Transverse colon (tissue), 4 donors: ENCODE data around the gene MRGPRD. TPM values are rescaled to one million over a fixed set of nuclear protein-coding genes. Genes with fewer than 3 reads are reported as not detected.
A peak's percentile ranks its signal among the peaks of the same experiment; 100 is the strongest.

ENCODE experiments used
- DNase-seq: peaks from one replicate; pipeline ENCODE4 v3.0.0-alpha.2; 2019
- H3K27ac ChIP-seq, 4 donors: fragments of 200-600 bp; sonication (generic); 2 replicates each; pipeline ENCODE4 v1.5.1; 2016 to 2018; ENCODE audit warnings: inconsistent platforms in 4 of 4
- H3K27me3 ChIP-seq: fragments of 200-600 bp; sonication (generic); 2 replicates; pipeline ENCODE4 v1.5.1; 2017; ENCODE audit warnings: inconsistent platforms
- H3K36me3 ChIP-seq, 4 donors: fragments of 200-600 bp; sonication (generic); 2 replicates each; pipeline ENCODE4 v1.5.1; 2017 to 2019; ENCODE audit warnings: inconsistent platforms in 4 of 4
- H3K4me1 ChIP-seq, 4 donors: fragments of 200-600 bp; sonication (generic); 2 replicates each; pipeline ENCODE4 v1.5.1; 2017 to 2020; ENCODE audit warnings: inconsistent platforms in 4 of 4
- H3K4me3 ChIP-seq, 4 donors: fragments of 200-600 bp; sonication (generic); 1 replicate in 1 of 4; 2 replicates in 3 of 4; pipeline versions ENCODE4 v1.5.1 to v1.6.1; 2017 to 2019; ENCODE audit warnings: inconsistent platforms in 4 of 4
- H3K9me3 ChIP-seq, 2 donors: fragments of 200-600 bp; sonication (generic); 2 replicates each; pipeline ENCODE4 v1.5.1; 2017 to 2019; ENCODE audit warnings: inconsistent platforms in 2 of 2
- EP300 ChIP-seq: sonication (generic); formaldehyde crosslinking; IDR thresholded peaks from one replicate; pipeline ENCODE4 v1.6.1; 2017; ENCODE audit warnings: antibody characterized with exemption, low read depth
- POLR2A ChIP-seq: fragments of 450-650 bp; IDR thresholded peaks from one replicate; pipeline ENCODE4 v1.6.1; 2016; ENCODE audit warnings: antibody characterized with exemption, mild to moderate bottlenecking, moderate library complexity
- POLR2AphosphoS5 ChIP-seq, 3 donors: sonication (generic); formaldehyde crosslinking; IDR thresholded peaks; one replicate each; pipeline ENCODE4 v1.6.1; 2016; ENCODE audit warnings: antibody characterized with exemption in 3 of 3
- WGBS, 2 donors: methylation state at CpG; one replicate each; pipeline ENCODE4 v1.1.5; 2018; ENCODE audit warnings: low coverage in 1 of 2; 5-methylcytosine and 5-hydroxymethylcytosine counted together
- in situ Hi-C, 4 donors: fragments of 200-750 bp; cut with MboI; loops; one replicate each; pipeline versions ENCODE4 v1.15.0 to v1.15.1; 2017; ENCODE audit warnings: low sequenced_read_pairs in 3 of 4, low pct_ligation_motif_present in 1 of 4, low pct_unique_long_range_greater_than_20kb in 1 of 4
- intact Hi-C: fragments of 100-400 bp; cut with DNase I; formaldehyde crosslinking; loops from one replicate; pipeline ENCODE4 v1.15.1; 2023; ENCODE audit warnings: low total_unique reads
- total RNA-seq, 4 donors: library from RNA; depleted of rRNA; stranded (reverse); fragments of >200 nt; gene quantifications; one replicate each; pipeline ENCODE4 v1.1.0, GENCODE V29; 2016
- TF ChIP-seq, protein P1 (sequence below), 5 experiments: fragments of 200-600 bp in 3 of 5; fragments of 450-650 bp in 2 of 5; sonication (generic) in 3 of 5; IDR thresholded peaks; 1 replicate in 2 of 5; 2 replicates in 3 of 5; pipeline ENCODE4 v1.5.1; 2016 to 2017; ENCODE audit warnings: antibody characterized with exemption in 5 of 5, inconsistent platforms in 3 of 5, mild to moderate bottlenecking in 2 of 5, moderate library complexity in 1 of 5

MRGPRD gene
- total RNA-seq, 4 donors from 2014 or later: not detected

DNA sequence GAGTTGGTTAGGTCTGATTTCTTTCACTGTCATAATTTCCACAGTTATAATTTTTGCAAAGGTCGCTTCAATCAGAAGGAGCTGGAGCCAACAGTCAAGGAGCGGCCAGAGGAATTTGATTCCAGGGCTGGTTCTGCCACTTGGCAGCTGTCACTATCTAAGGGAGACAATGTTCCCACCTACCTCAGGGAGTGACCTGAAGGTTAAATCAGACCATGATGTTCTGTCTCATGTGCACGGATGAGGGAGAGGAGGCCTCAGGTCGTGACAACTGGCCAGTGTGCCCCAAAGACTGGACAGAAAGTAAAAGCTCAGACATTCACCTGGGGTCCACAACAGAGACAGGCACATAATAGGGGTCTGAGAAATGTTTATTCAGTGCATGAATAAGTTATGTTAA lies 7.6 kb downstream of the MRGPRD start:
- Histone ChIP-seq H3K36me3 (no peaks in the 10 kb centered on the region), H3K4me3 (no peak overlapping the region), H3K27ac (no peak overlapping the region), H3K27me3 (peaks cover 10% of the 10 kb centered on the region), H3K9me3 (no peaks in the 10 kb centered on the region), H3K4me1 (no peaks in the 10 kb centered on the region)
- in situ Hi-C loops: no loop called here
- TF ChIP-seq POLR2AphosphoS5 (IDR thresholded peaks at IDR 0.05) (no peak), EP300 (no peak), POLR2A (no peak)
- TF ChIP-seq, protein P1, sequence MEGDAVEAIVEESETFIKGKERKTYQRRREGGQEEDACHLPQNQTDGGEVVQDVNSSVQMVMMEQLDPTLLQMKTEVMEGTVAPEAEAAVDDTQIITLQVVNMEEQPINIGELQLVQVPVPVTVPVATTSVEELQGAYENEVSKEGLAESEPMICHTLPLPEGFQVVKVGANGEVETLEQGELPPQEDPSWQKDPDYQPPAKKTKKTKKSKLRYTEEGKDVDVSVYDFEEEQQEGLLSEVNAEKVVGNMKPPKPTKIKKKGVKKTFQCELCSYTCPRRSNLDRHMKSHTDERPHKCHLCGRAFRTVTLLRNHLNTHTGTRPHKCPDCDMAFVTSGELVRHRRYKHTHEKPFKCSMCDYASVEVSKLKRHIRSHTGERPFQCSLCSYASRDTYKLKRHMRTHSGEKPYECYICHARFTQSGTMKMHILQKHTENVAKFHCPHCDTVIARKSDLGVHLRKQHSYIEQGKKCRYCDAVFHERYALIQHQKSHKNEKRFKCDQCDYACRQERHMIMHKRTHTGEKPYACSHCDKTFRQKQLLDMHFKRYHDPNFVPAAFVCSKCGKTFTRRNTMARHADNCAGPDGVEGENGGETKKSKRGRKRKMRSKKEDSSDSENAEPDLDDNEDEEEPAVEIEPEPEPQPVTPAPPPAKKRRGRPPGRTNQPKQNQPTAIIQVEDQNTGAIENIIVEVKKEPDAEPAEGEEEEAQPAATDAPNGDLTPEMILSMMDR (IDR thresholded peaks at IDR 0.05): no peak
- 60 to 68% methylated on average over 1 to 4 of the region's 4 CpGs for WGBS, 2 donors
- no peak for DNase-seq
- intact Hi-C loops: no loop called here

GRCh38 chr11:68970921-68971636 lies 9.7 kb downstream of the MRGPRD start:
- peak; percentile 1 for DNase-seq
- 88 to 92% methylated on average over 2 to 8 of the region's 8 CpGs for WGBS, 2 donors
- in situ Hi-C loops (no loop called here), intact Hi-C loops (no loop called here)
- Histone ChIP-seq H3K9me3 (no peaks in the 10 kb centered on the region), H3K27me3 (peaks cover 10% of the 10 kb centered on the region), H3K27ac (no peak overlapping the region), H3K4me1 (no peaks in the 10 kb centered on the region), H3K36me3 (no peaks in the 10 kb centered on the region), H3K4me3 (no peak overlapping the region)
- TF ChIP-seq POLR2AphosphoS5 (IDR thresholded peaks at IDR 0.05) (no peak), POLR2A (no peak), EP300 (no peak)
- TF ChIP-seq, protein P1 (IDR thresholded peaks at IDR 0.05): no peak

GRCh38 chr11:68969386-68969785 lies 11.4 kb downstream of the MRGPRD start:
- H3K4me1 ChIP-seq: no peaks in the 10 kb centered on the region
- intact Hi-C loops: no loop called here
- H3K4me3 ChIP-seq: no peak overlapping the region
- DNase-seq: no peak
- no peaks in the 10 kb centered on the region for H3K9me3 ChIP-seq
- H3K27me3 ChIP-seq: peaks cover 10% of the 10 kb centered on the region
- WGBS, 2 donors: 27 to 73% methylated on average over 3 to 8 of the region's 8 CpGs
- TF ChIP-seq POLR2A (no peak), EP300 (no peak), POLR2AphosphoS5 (IDR thresholded peaks at IDR 0.05) (no peak)
- TF ChIP-seq, protein P1 (IDR thresholded peaks at IDR 0.05): no peak
- no peaks in the 10 kb centered on the region for H3K36me3 ChIP-seq
- in situ Hi-C loops: no loop called here
- no peak overlapping the region for H3K27ac ChIP-seq

DNA sequence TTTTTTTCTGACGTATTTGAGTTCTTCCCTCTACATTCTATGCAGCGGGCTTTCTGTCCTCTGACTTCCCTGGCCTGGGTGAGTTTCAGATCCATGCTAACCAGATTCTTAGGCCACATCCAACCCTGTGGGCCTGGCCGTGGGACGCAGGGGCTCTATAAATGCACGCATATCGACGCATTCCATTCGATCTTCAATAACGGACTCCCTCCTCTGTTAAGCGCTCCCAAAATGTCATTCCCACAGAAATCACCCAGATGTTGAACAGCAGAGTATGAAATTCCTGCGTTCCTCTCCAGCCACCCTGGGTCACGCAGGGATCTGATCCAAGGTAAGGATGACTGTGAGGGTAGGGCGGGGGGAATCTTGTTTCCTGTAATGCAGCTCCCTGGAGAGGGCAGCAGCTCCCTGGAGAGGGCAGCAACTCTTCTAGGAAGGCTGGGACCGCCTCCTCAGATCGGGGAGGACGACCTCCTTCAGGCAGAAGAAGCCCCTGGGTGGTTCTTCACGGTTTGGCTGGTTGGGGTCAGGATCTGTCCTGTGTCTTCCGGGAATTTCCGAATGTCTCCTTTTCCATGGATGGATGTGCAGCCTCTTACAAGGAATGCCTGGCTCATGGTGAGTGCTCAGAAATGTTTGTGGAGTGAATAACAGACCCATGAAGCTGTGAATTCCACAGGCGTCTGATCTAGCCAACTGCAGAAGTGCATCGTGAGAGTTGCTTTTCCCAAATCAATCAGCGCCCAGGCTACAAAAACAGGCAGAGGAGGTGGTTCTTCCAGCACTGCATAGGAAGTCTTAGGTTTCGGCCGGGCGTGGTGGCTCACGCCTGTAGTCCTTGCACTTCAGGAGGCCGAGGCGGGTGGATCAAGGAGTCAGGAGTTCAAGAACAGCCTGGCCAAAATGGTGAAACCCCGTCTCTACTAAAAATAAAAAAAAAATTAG lies 12.2 kb downstream of the MRGPRD start:
- in situ Hi-C loops (no loop called here), intact Hi-C loops (no loop called here)
- peak overlapping the region in 1 of 4 donors; percentile 25 for H3K27ac ChIP-seq
- no peaks in the 10 kb centered on the region for H3K36me3 ChIP-seq
- no peaks in the 10 kb centered on the region for H3K4me1 ChIP-seq
- 65 to 78% methylated on average over 15 to 29 of the region's 29 CpGs for WGBS, 2 donors
- H3K4me3 ChIP-seq: no peak overlapping the region
- H3K27me3 ChIP-seq: peaks cover 10% of the 10 kb centered on the region
- no peaks in the 10 kb centered on the region for H3K9me3 ChIP-seq
- TF ChIP-seq EP300 (no peak), POLR2AphosphoS5 (IDR thresholded peaks at IDR 0.05) (no peak), POLR2A (no peak)
- TF ChIP-seq, protein P1 (IDR thresholded peaks at IDR 0.05): no peak
- peak; percentile 6 for DNase-seq
